H1 (cell line): ENCODE measurements around the gene PLEKHA5. TPM values are rescaled to one million over a fixed set of nuclear protein-coding genes. Genes with fewer than 3 reads are reported as not detected.

Source experiments
- CTCF ChIA-PET: fragments of 300-600 bp; sonication (Branson Sonifier 250); formaldehyde crosslinking; loops from one replicate; lab custom pipeline; 2021; ENCODE audit not compliant: partially characterized antibody; lab: Charles Lee
- POLR2A ChIA-PET: fragments of 300-600 bp; sonication (Branson Sonifier 250); formaldehyde crosslinking; loops from one replicate; lab custom pipeline; 2021; ENCODE audit warnings: inconsistent platforms; ENCODE audit not compliant: partially characterized antibody; lab: Charles Lee
- DNase-seq, 2 experiments: peaks; one replicate each; pipeline versions ENCODE4 v3.0.0 to v3.0.0-alpha.2; 2010 to 2022; ENCODE audit warnings: low spot score in 2 of 2, low read depth in 1 of 2, mixed read lengths in 1 of 2
- FAIRE-seq: peaks from 2 replicates; lab custom pipeline; 2011; peaks lifted over from hg19 to GRCh38; lab: Jason Lieb, UNC
- H2AFZ ChIP-seq: 2 replicates; pipeline ENCODE4 v1.8.1; 2012; ENCODE audit warnings: low read length, inconsistent platforms
- H2AK5ac ChIP-seq: 2 replicates; pipeline ENCODE4 v1.6.1; 2013; ENCODE audit warnings: low read depth, low read length
- H2BK120ac ChIP-seq: replicated peaks from 2 replicates; pipeline ENCODE3; 2013; ENCODE audit warnings: low read depth, low read length, inconsistent platforms
- H2BK12ac ChIP-seq: 2 replicates; pipeline ENCODE4 v1.6.1; 2013; ENCODE audit warnings: low read depth, low read length
- H2BK15ac ChIP-seq: 2 replicates; pipeline ENCODE4 v1.6.1; 2013; ENCODE audit warnings: low read length
- H2BK20ac ChIP-seq: 2 replicates; pipeline ENCODE4 v1.6.1; 2013; ENCODE audit warnings: low read length
- H2BK5ac ChIP-seq: 2 replicates; pipeline ENCODE4 v1.6.1; 2013; ENCODE audit warnings: low read depth, low read length
- H3K14ac ChIP-seq: 2 replicates; pipeline ENCODE4 v1.6.1; 2013; ENCODE audit warnings: inconsistent platforms; ENCODE audit not compliant: insufficient read length
- H3K18ac ChIP-seq: 2 replicates; pipeline ENCODE4 v1.6.1; 2013; ENCODE audit warnings: low read length; ENCODE audit errors: extremely low read depth
- H3K23ac ChIP-seq: 2 replicates; pipeline ENCODE4 v1.6.1; 2013; ENCODE audit warnings: inconsistent platforms; ENCODE audit not compliant: insufficient read length
- H3K23me2 ChIP-seq: 2 replicates; pipeline ENCODE4 v1.6.1; 2013; ENCODE audit warnings: low read depth, low read length
- H3K27ac ChIP-seq: 2 replicates; pipeline ENCODE4 v1.6.1; 2011; ENCODE audit warnings: low read depth, low read length, inconsistent platforms
- H3K27me3 ChIP-seq, 4 experiments: replicated peaks in 1 of 4; 1 replicate in 1 of 4; 2 replicates in 3 of 4; pipeline versions ENCODE4 v1.6.1 to v1.8.1; 2011 to 2013; ENCODE audit warnings: low read length in 3 of 4, mild to moderate bottlenecking in 3 of 4, inconsistent platforms in 2 of 4, mixed read lengths in 2 of 4, moderate library complexity in 1 of 4; ENCODE audit not compliant: control insufficient read depth in 3 of 4, insufficient read depth in 3 of 4; ENCODE audit errors: extremely low read depth in 1 of 4
- H3K36me3 ChIP-seq, 4 experiments: 2 replicates each; pipeline versions ENCODE4 v1.6.1 to v1.8.1; 2011 to 2013; ENCODE audit warnings: mild to moderate bottlenecking in 4 of 4, low read length in 3 of 4, moderate library complexity in 2 of 4, control low read depth in 1 of 4, inconsistent platforms in 1 of 4; ENCODE audit not compliant: insufficient read depth in 4 of 4, control insufficient read depth in 2 of 4
- H3K4ac ChIP-seq: replicated peaks from 2 replicates; pipeline ENCODE3; 2013; ENCODE audit warnings: low read length, low read depth, mixed read lengths, inconsistent platforms; ENCODE audit not compliant: insufficient read length
- H3K4me1 ChIP-seq, 4 experiments: replicated peaks in 1 of 4; 1 replicate in 1 of 4; 2 replicates in 3 of 4; pipeline versions ENCODE4 v1.6.1 to v1.8.1; 2011 to 2013; ENCODE audit warnings: low read length in 3 of 4, inconsistent platforms in 2 of 4, mixed read lengths in 1 of 4; ENCODE audit not compliant: insufficient read depth in 4 of 4, control insufficient read depth in 3 of 4
- H3K4me2 ChIP-seq, 2 experiments: 2 replicates each; pipeline versions ENCODE4 v1.6.1 to v1.8.1; 2011 to 2013; ENCODE audit warnings: low read depth in 2 of 2, low read length in 2 of 2, control low read depth in 1 of 2, inconsistent platforms in 1 of 2, mild to moderate bottlenecking in 1 of 2; ENCODE audit not compliant: insufficient read depth in 1 of 2
- H3K4me3 ChIP-seq, 4 experiments: fragments of 200-600, 300-600 bp in 1 of 4; sonication (generic), shearing (Covaris generic), sonication (Bioruptor Twin) in 1 of 4; 2 replicates each; pipeline versions ENCODE4 v1.5.1 to v1.8.1; 2011 to 2016; ENCODE audit warnings: low read length in 4 of 4, low read depth in 3 of 4, control low read depth in 2 of 4, inconsistent platforms in 2 of 4, mild to moderate bottlenecking in 2 of 4, mixed read lengths in 1 of 4, moderate library complexity in 1 of 4; ENCODE audit not compliant: insufficient read depth in 2 of 4; ENCODE audit errors: extremely low read depth in 1 of 4
- H3K56ac ChIP-seq: replicated peaks from 2 replicates; pipeline ENCODE3; 2013; ENCODE audit warnings: low read depth, mild to moderate bottlenecking, mixed read lengths, low read length, inconsistent platforms; ENCODE audit not compliant: insufficient read length
- H3K79me1 ChIP-seq: 2 replicates; pipeline ENCODE4 v1.6.1; 2013; ENCODE audit warnings: low read depth, low read length, control low read depth
- H3K79me2 ChIP-seq, 2 experiments: 2 replicates each; pipeline versions ENCODE4 v1.6.1 to v1.8.1; 2012 to 2013; ENCODE audit warnings: low read length in 2 of 2, mild to moderate bottlenecking in 2 of 2, inconsistent platforms in 1 of 2; ENCODE audit not compliant: insufficient read depth in 2 of 2, control insufficient read depth in 1 of 2
- H3K9ac ChIP-seq, 4 experiments: replicated peaks in 1 of 4; 1 replicate in 1 of 4; 2 replicates in 3 of 4; pipeline versions ENCODE4 v1.6.1 to v1.8.1; 2011 to 2013; ENCODE audit warnings: low read depth in 3 of 4, low read length in 3 of 4, control low read depth in 2 of 4, mild to moderate bottlenecking in 2 of 4, moderate library complexity in 2 of 4, inconsistent platforms in 1 of 4; ENCODE audit errors: extremely low read depth in 1 of 4
- H3K9me3 ChIP-seq, 2 experiments: 2 replicates each; pipeline versions ENCODE4 v1.6.1 to v1.8.1; 2012 to 2013; ENCODE audit warnings: mild to moderate bottlenecking in 2 of 2, moderate library complexity in 2 of 2, control low read depth in 1 of 2, inconsistent platforms in 1 of 2, low read depth in 1 of 2, low read length in 1 of 2, mixed read lengths in 1 of 2; ENCODE audit not compliant: insufficient read depth in 2 of 2
- H4K20me1 ChIP-seq, 2 experiments: replicated peaks in 1 of 2; 2 replicates each; pipeline versions ENCODE3 to v1.8.1; 2011 to 2013; ENCODE audit warnings: inconsistent platforms in 2 of 2, low read length in 2 of 2, mild to moderate bottlenecking in 1 of 2; ENCODE audit not compliant: insufficient read depth in 2 of 2, control insufficient read depth in 1 of 2
- H4K5ac ChIP-seq: 2 replicates; pipeline ENCODE4 v1.6.1; 2013; ENCODE audit warnings: low read length, low read depth, mixed read lengths, inconsistent platforms; ENCODE audit not compliant: insufficient read length
- H4K8ac ChIP-seq: 2 replicates; pipeline ENCODE4 v1.8.0; 2013; ENCODE audit warnings: mild to moderate bottlenecking, moderate library complexity, low read length, inconsistent platforms; ENCODE audit not compliant: insufficient read depth; ENCODE audit errors: extremely low read depth
- H4K91ac ChIP-seq: replicated peaks from 2 replicates; pipeline ENCODE3; 2013; ENCODE audit warnings: low read length, mixed read lengths, inconsistent platforms; ENCODE audit not compliant: insufficient read length
- KDM4A ChIP-seq: IDR thresholded peaks from one replicate; pipeline ENCODE4 v1.7.1; 2012; ENCODE audit warnings: low read depth, mild to moderate bottlenecking, moderate library complexity, low read length, inconsistent platforms; ENCODE audit not compliant: severe bottlenecking
- RAD21 ChIP-seq, 2 experiments: IDR thresholded peaks in 1 of 2; conservative IDR thresholded peaks in 1 of 2; 2 replicates each; pipeline ENCODE4 v1.6.1; 2011; ENCODE audit warnings: low read depth in 2 of 2, low read length in 2 of 2, improper control_type of control experiment in 1 of 2, inconsistent platforms in 1 of 2, mild to moderate bottlenecking in 1 of 2, moderate library complexity in 1 of 2
- WGBS, 2 experiments: shearing (Covaris generic) in 1 of 2; methylation state at CpG; one replicate each; pipeline versions ENCODE4 v1.1.6 to v1.1.7; 2013 to 2015; ENCODE audit warnings: low lambda C conversion rate in 2 of 2, mixed read lengths in 2 of 2, inconsistent platforms in 1 of 2, low coverage in 1 of 2, missing lambda C conversion rate in 1 of 2; ENCODE audit not compliant: insufficient replicate concordance in 2 of 2, insufficient coverage in 1 of 2, insufficient read length in 1 of 2; ENCODE audit errors: extremely low coverage in 1 of 2, missing lambda C conversion rate in 1 of 2; 5-methylcytosine and 5-hydroxymethylcytosine counted together
- polyA plus RNA-seq, 7 experiments: library from polyadenylated mRNA; depleted of rRNA in 3 of 7; stranded (reverse) in 5 of 7; unstranded in 2 of 7; fragments of >200 nt in 5 of 7; fragments of 200-250 nt in 2 of 7; gene quantifications; 1 replicate in 5 of 7; 2 replicates in 1 of 7; 4 replicates in 1 of 7; pipeline versions ENCODE4 v1.2.1 to v1.2.3, GENCODE V29; 2011 to 2013; ENCODE audit warnings: missing spikeins in 2 of 7, mixed read lengths in 2 of 7
- total RNA-seq: library from RNA; stranded (reverse); fragmentation: NEBNext Ultra II Directional; extraction: Animal tissue kit (Norgen Biotek cat#: 25700); gene quantifications from 2 replicates; pipeline ENCODE4 v1.2.1, GENCODE V29; 2021
- TF ChIP-seq, protein P1 (sequence below), 3 experiments: IDR thresholded peaks; 1 replicate in 2 of 3; 2 replicates in 1 of 3; pipeline versions ENCODE4 v1.5.1 to v1.6.1; 2011; ENCODE audit warnings: low read length in 3 of 3, mild to moderate bottlenecking in 3 of 3, inconsistent platforms in 2 of 3, low read depth in 1 of 3, moderate library complexity in 1 of 3; ENCODE audit not compliant: insufficient read depth in 1 of 3; ENCODE audit errors: control extremely low read depth in 1 of 3

Gene PLEKHA5
- total and polyA plus RNA-seq, 2 of the 8 experiments (the other 6 are each of a cell fraction or from before 2014, with no cell fraction given), result 17.2 to 66.1 TPM

DNA sequence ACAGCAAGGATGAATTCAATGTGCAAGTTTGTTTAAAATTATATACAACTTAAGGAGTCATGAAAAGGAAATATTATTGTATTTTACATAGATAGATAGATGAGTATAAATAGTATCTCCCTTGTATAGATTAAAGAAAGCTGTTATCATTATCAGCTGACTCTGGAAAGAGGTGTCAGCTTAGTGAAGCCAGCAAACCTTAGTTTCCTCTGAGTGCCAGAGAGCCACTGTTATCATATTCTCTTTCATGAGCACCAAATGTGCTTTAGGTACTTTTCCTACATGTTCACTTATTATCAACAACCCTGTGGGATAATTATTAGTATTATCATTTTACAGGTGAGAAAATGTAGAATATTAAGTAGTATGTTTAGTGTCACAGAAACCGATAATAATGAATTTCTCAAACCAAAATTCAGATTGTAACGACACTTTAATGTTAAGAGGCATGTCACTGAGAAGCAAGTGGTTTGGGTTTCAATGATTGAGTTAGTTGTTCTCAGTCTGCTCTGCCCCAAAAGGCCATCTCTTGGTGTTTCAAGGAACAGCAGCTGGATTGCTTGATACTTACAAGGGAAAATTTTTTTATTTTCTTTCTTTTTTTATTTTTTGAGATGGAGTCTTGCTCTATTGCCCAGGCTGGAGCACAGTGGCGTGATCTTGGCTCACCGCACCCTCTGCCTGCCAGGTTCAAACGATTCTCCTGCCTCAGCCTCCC lies 53.7 kb downstream of the PLEKHA5 start:
- no peak overlapping the region for H2BK15ac ChIP-seq
- no peak for TF ChIP-seq KDM4A
- TF ChIP-seq, protein P1, sequence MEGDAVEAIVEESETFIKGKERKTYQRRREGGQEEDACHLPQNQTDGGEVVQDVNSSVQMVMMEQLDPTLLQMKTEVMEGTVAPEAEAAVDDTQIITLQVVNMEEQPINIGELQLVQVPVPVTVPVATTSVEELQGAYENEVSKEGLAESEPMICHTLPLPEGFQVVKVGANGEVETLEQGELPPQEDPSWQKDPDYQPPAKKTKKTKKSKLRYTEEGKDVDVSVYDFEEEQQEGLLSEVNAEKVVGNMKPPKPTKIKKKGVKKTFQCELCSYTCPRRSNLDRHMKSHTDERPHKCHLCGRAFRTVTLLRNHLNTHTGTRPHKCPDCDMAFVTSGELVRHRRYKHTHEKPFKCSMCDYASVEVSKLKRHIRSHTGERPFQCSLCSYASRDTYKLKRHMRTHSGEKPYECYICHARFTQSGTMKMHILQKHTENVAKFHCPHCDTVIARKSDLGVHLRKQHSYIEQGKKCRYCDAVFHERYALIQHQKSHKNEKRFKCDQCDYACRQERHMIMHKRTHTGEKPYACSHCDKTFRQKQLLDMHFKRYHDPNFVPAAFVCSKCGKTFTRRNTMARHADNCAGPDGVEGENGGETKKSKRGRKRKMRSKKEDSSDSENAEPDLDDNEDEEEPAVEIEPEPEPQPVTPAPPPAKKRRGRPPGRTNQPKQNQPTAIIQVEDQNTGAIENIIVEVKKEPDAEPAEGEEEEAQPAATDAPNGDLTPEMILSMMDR (IDR thresholded peaks at IDR 0.05; ENCODE audit: control extremely low read depth in 1 of 3, insufficient read depth in 1 of 3, low read depth in 1 of 3, low read length in 3 of 3), result peak in 1 of 3 experiments; percentile 15; a peak in 1 of 4 replicates
- peak; percentile 9 to 38; a peak in 1 of 4 replicates for TF ChIP-seq RAD21 (IDR thresholded peaks at IDR 0.05 in 1 of 2, conservative IDR thresholded peaks at IDR 0.05 in 1 of 2; ENCODE audit: low read depth in 2 of 2, low read length in 2 of 2)
- TF ChIP-seq, all 59 proteins: peak for 2
- no peak overlapping the region for H4K91ac ChIP-seq
- H3K9ac ChIP-seq, result no peak overlapping the region
- H3K79me1 ChIP-seq, result no peaks in the 10 kb centered on the region
- H3K4me1 ChIP-seq, result peaks cover 0 to 22% (median 10%) of the 10 kb centered on the region in 4 experiments; a peak in 5 of 7 replicates
- H2BK120ac ChIP-seq, result no peak overlapping the region
- H3K56ac ChIP-seq, result no peak overlapping the region
- H3K27ac ChIP-seq, result no peak overlapping the region
- H4K8ac ChIP-seq, result no peak overlapping the region
- H4K5ac ChIP-seq, result peak overlapping the region; percentile 15
- no peak for DNase-seq
- no peak overlapping the region for H2BK20ac ChIP-seq
- no peak for FAIRE-seq
- H3K79me2 ChIP-seq, result peaks cover 0 to 88% of the 10 kb centered on the region in 2 experiments; a peak in 2 of 4 replicates
- no peak overlapping the region for H3K4me3 ChIP-seq
- WGBS, 2 experiments, result 96% methylated on average over 5 of the region's 5 CpGs; no CpG with 5 or more reads in 1 of the 2 experiments
- H3K36me3 ChIP-seq, result 0 out of 8 replicates have a peak, but pooled peaks cover 0 to 5% (median under 1%) of the 10 kb centered on the region in 4 experiments
- ChIA-PET CTCF (interaction anchor here (0.7 to 1.9 kb wide), 11 partner anchors 9 to 451 kb away, joined by 3 to 7 read pairs (median 3); no protein-coding TSS in a partner anchor), POLR2A (no interaction called here)
- H3K18ac ChIP-seq, result no peak overlapping the region
- H4K20me1 ChIP-seq, result peaks cover 0 to 2% of the 10 kb centered on the region in 2 experiments
- no peak overlapping the region for H2AFZ ChIP-seq
- no peak overlapping the region for H3K4ac ChIP-seq
- H3K14ac ChIP-seq, result no peak overlapping the region
- H3K23ac ChIP-seq, result no peak overlapping the region
- no peak overlapping the region for H3K4me2 ChIP-seq
- no peaks in the 10 kb centered on the region for H3K9me3 ChIP-seq
- no peak overlapping the region for H2AK5ac ChIP-seq
- H2BK12ac ChIP-seq, result no peak overlapping the region
- H3K27me3 ChIP-seq, result peaks cover 0 to 1% (median 0%) of the 10 kb centered on the region in 4 experiments; a peak in 1 of 7 replicates
- H2BK5ac ChIP-seq, result no peak overlapping the region
- H3K23me2 ChIP-seq, result no peaks in the 10 kb centered on the region
